ENCODE data around the gene FUT9.

FUT9 gene

GRCh38 chr6:96015518-96016333 lies at the start of gene FUT9:
Gene FUT9 (plus strand): TSS chr6:96015974. CDS start chr6:96203156, 187,182 bp downstream.
- Mint-ChIP-seq H3K4me1 (ENCODE audit: low read depth) (no peaks in the 10 kb centered on the region), H3K4me3 (no peak within 1 kb of the TSS), H3K27ac (no peak within 1 kb of the TSS), H3K9me3 (no peaks in the 10 kb centered on the region), H3K27me3 (peaks cover 33% of the 10 kb centered on the region), H3K36me3 (ENCODE audit: low read depth) (no peaks in the 10 kb centered on the region)
- DNase-seq = no peak

DNA sequence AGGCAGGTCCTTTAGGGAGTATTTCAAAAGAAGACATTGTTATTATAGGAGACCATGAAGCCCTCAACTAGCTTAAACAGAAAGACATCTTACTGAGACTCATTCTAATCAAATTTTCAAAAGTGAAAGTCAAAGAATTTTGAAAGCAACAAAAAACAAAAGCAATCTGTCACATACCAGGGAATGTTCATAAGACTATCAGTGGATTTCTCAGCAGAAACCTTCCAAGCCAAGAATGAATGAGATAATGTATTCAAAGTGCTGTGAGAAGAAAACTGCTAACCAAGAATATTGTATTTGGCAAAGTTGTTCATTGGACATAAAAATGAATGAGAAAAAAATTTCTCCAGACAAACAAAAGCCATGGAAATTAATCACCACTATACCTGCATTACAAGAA lies 48.2 kb upstream of the FUT9 start:
- Mint-ChIP-seq H3K27me3 (no peaks in the 10 kb centered on the region), H3K27ac (no peak overlapping the region), H3K4me1 (ENCODE audit: low read depth) (no peaks in the 10 kb centered on the region), H3K9me3 (peaks cover 6% of the 10 kb centered on the region), H3K36me3 (ENCODE audit: low read depth) (no peaks in the 10 kb centered on the region), H3K4me3 (no peak overlapping the region)
- no peak for DNase-seq

DNA sequence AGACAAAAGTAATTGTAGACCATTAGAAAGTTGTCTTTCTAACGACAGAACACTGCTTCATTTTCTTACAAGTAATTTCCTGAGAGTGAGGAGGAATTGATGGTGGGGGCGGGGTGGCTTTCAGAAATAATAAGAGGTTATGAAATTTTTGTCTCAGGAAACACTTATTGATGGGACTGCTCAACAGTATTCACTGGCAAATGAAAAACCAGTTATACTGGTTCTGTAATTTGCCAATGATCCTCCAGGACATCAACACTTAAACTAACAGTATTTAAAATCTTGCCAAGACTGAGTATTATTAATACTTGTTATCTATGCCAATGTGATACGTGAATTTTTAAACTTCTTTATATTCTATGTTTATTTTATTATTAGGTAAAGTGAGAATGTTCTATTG lies 41.8 kb upstream of the FUT9 start:
- Mint-ChIP-seq H3K27ac (no peak overlapping the region), H3K9me3 (peaks cover 2% of the 10 kb centered on the region), H3K4me3 (no peak overlapping the region), H3K27me3 (no peaks in the 10 kb centered on the region), H3K4me1 (ENCODE audit: low read depth) (no peaks in the 10 kb centered on the region), H3K36me3 (ENCODE audit: low read depth) (no peaks in the 10 kb centered on the region)
- DNase-seq = no peak

- Mint-ChIP-seq H3K27ac (no peak overlapping the region), H3K4me3 (no peak overlapping the region), H3K4me1 (ENCODE audit: low read depth) (no peaks in the 10 kb centered on the region), H3K27me3 (no peaks in the 10 kb centered on the region), H3K9me3 (no peaks in the 10 kb centered on the region), H3K36me3 (ENCODE audit: low read depth) (no peaks in the 10 kb centered on the region)
- DNase-seq = no peak
Observed at GRCh38 chr6:95978230-95978629, 37.5 kb upstream of the FUT9 start.

- no peaks in the 10 kb centered on the region for H3K36me3 Mint-ChIP-seq (ENCODE audit: low read depth)
- peaks cover 19% of the 10 kb centered on the region for H3K9me3 Mint-ChIP-seq
- no peaks in the 10 kb centered on the region for H3K27me3 Mint-ChIP-seq
- no peak for DNase-seq
- H3K27ac Mint-ChIP-seq = no peak overlapping the region
- no peaks in the 10 kb centered on the region for H3K4me1 Mint-ChIP-seq (ENCODE audit: low read depth)
- H3K4me3 Mint-ChIP-seq = no peak overlapping the region
Observed at GRCh38 chr6:95991906-95992305, 23.9 kb upstream of the FUT9 start.

DNA sequence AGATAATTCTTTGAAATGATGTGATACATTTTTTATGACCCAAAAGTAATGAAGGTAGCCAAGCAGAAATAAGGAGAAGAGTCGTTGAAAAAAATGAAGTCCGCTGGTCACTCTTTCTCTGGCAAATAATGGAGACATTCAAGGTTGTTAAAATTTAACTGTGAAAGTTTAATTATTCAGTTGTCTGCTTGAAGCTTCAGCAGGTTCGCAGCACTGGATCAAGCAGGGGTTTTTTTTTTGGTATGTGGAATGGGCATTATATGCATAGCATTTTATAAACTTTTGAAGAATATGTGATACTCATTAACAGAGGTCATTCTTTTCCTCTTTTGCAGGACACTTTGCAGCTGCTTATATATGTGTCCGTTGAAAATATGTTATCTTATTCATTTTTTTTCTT lies 21.6 kb upstream of the FUT9 start:
- H3K27me3 Mint-ChIP-seq = no peaks in the 10 kb centered on the region
- no peak for DNase-seq
- peaks cover 19% of the 10 kb centered on the region for H3K9me3 Mint-ChIP-seq
- H3K4me1 Mint-ChIP-seq (ENCODE audit: low read depth) = no peaks in the 10 kb centered on the region
- H3K36me3 Mint-ChIP-seq (ENCODE audit: low read depth) = no peaks in the 10 kb centered on the region
- H3K4me3 Mint-ChIP-seq = no peak overlapping the region
- H3K27ac Mint-ChIP-seq = no peak overlapping the region

GRCh38 chr6:95998133-95998532 lies 17.6 kb upstream of the FUT9 start:
- DNase-seq = no peak
- no peak overlapping the region for H3K27ac Mint-ChIP-seq
- H3K27me3 Mint-ChIP-seq = no peaks in the 10 kb centered on the region
- H3K4me1 Mint-ChIP-seq (ENCODE audit: low read depth) = no peaks in the 10 kb centered on the region
- H3K9me3 Mint-ChIP-seq = peaks cover 4% of the 10 kb centered on the region
- H3K4me3 Mint-ChIP-seq = no peak overlapping the region
- no peaks in the 10 kb centered on the region for H3K36me3 Mint-ChIP-seq (ENCODE audit: low read depth)

GRCh38 chr6:96001891-96002575 lies 13.7 kb upstream of the FUT9 start:
- Mint-ChIP-seq H3K9me3 (peaks cover 4% of the 10 kb centered on the region), H3K27ac (no peak overlapping the region), H3K27me3 (no peaks in the 10 kb centered on the region), H3K36me3 (ENCODE audit: low read depth) (no peaks in the 10 kb centered on the region), H3K4me1 (ENCODE audit: low read depth) (no peaks in the 10 kb centered on the region), H3K4me3 (no peak overlapping the region)
- no peak for DNase-seq

GRCh38 chr6:96002576-96002910 lies 13.2 kb upstream of the FUT9 start:
- no peak overlapping the region for H3K27ac Mint-ChIP-seq
- H3K9me3 Mint-ChIP-seq = peaks cover 4% of the 10 kb centered on the region
- no peaks in the 10 kb centered on the region for H3K4me1 Mint-ChIP-seq (ENCODE audit: low read depth)
- H3K27me3 Mint-ChIP-seq = no peaks in the 10 kb centered on the region
- no peak for DNase-seq
- no peaks in the 10 kb centered on the region for H3K36me3 Mint-ChIP-seq (ENCODE audit: low read depth)
- no peak overlapping the region for H3K4me3 Mint-ChIP-seq

DNA sequence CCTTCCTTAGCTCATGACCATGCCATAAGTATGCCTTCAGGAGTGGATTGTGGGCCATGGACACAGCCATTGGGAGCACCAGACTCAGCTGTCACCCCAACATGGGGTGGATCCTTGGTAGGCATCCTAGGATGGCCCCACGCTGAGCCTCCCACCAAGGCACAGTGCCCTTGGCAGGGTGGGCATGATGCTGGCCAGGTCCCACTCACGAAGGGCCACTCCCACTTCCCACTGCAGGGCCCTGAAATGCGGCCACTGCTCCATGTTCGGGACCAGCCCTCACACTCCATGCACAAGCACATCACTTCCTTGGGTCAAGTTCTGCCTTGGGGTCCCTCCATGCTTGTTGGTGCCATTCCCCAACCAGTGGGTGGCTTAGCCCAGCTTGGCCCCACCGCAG lies 12.9 kb upstream of the FUT9 start:
- Mint-ChIP-seq H3K9me3 (peaks cover 4% of the 10 kb centered on the region), H3K27ac (no peak overlapping the region), H3K4me1 (ENCODE audit: low read depth) (no peaks in the 10 kb centered on the region), H3K4me3 (no peak overlapping the region), H3K36me3 (ENCODE audit: low read depth) (no peaks in the 10 kb centered on the region), H3K27me3 (no peaks in the 10 kb centered on the region)
- no peak for DNase-seq

- Mint-ChIP-seq H3K36me3 (ENCODE audit: low read depth) (no peaks in the 10 kb centered on the region), H3K4me1 (ENCODE audit: low read depth) (no peaks in the 10 kb centered on the region), H3K9me3 (no peaks in the 10 kb centered on the region), H3K4me3 (no peak overlapping the region), H3K27me3 (no peaks in the 10 kb centered on the region), H3K27ac (no peak overlapping the region)
- DNase-seq = no peak
Observed at GRCh38 chr6:96007663-96008062, 8.1 kb upstream of the FUT9 start.

- H3K27ac Mint-ChIP-seq = no peak overlapping the region
- no peaks in the 10 kb centered on the region for H3K36me3 Mint-ChIP-seq (ENCODE audit: low read depth)
- H3K27me3 Mint-ChIP-seq = peaks cover 33% of the 10 kb centered on the region
- no peak overlapping the region for H3K4me3 Mint-ChIP-seq
- no peaks in the 10 kb centered on the region for H3K4me1 Mint-ChIP-seq (ENCODE audit: low read depth)
- no peaks in the 10 kb centered on the region for H3K9me3 Mint-ChIP-seq
- no peak for DNase-seq
Observed at GRCh38 chr6:96013531-96013930, 2.2 kb upstream of the FUT9 start.

GRCh38 chr6:96014846-96015517 lies 792 bp upstream of the FUT9 start:
- Mint-ChIP-seq H3K4me3 (no peak overlapping the region), H3K4me1 (ENCODE audit: low read depth) (no peaks in the 10 kb centered on the region)

DNA sequence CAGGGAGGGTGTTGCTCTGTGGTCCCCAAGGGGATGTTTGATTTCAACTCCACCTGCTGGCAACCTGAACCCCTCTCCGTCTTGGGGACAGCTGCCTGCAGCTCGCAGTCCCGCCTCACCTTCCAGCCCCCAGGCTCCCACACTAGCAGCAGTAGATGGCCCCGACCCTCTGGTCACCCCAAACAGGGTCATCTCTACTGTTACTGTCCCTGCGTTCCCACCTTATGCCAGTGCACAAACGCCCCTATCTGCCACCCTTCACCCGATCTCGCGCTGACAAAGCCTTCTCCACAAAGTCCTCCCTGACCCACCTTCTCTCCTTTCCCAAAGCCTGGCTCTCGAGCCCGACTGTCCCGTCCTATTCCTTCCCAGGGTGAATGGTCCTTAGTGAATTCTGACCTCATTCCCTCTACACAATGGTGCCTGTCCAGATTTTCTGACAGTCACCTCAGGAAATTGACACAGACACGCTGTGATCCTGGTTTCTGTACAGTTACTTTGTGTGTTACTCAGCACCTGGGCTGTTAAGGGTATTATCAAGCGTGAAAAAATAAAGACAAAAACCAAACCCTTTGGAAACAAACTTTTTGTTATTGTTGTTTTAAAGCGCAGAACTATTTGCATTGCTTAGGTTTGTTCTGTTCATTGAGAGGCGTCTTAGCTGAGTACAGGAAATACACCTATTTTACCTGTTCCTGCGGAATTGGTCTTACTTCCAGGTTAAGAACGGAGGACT lies 728 bp downstream of the FUT9 start:
- Mint-ChIP-seq H3K27me3 (peaks cover 33% of the 10 kb centered on the region), H3K27ac (no peak overlapping the region), H3K4me3 (no peak overlapping the region), H3K9me3 (no peaks in the 10 kb centered on the region), H3K36me3 (ENCODE audit: low read depth) (no peaks in the 10 kb centered on the region), H3K4me1 (ENCODE audit: low read depth) (no peaks in the 10 kb centered on the region)
- no peak for DNase-seq

More at GRCh38 chr6:96014846-96015517, 792 bp upstream of the FUT9 start:
- peaks cover 33% of the 10 kb centered on the region for H3K27me3 Mint-ChIP-seq
- H3K27ac Mint-ChIP-seq = no peak overlapping the region
- DNase-seq = no peak
- no peaks in the 10 kb centered on the region for H3K36me3 Mint-ChIP-seq (ENCODE audit: low read depth)
- no peaks in the 10 kb centered on the region for H3K9me3 Mint-ChIP-seq

DNA sequence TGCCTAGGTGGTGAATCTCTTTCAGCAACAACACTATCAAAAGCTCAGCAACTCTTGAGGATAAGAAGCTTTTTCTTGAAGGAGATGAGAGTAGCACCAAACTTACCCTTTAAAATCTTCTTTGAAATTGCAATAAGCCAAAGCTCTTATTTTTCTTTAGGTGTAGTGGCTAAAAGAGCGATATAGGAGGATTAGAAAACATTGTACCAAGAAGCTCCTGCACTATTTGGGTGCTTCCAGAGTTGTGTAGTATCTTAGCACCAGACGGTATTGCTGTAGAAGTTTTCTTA lies 1.2 kb downstream of the FUT9 start:
- peaks cover 33% of the 10 kb centered on the region for H3K27me3 Mint-ChIP-seq
- H3K4me1 Mint-ChIP-seq (ENCODE audit: low read depth) = no peaks in the 10 kb centered on the region
- H3K36me3 Mint-ChIP-seq (ENCODE audit: low read depth) = no peaks in the 10 kb centered on the region
- no peak for DNase-seq
- H3K27ac Mint-ChIP-seq = no peak overlapping the region
- H3K4me3 Mint-ChIP-seq = no peak overlapping the region
- no peaks in the 10 kb centered on the region for H3K9me3 Mint-ChIP-seq

Measured in activated T-cell treated with anti-CD3 and anti-CD28 coated beads, Interleukin-2, amount 50 U/mL, for 24 hours (primary cell).